Measurements from ENCODE around the gene ATF6.

DNA sequence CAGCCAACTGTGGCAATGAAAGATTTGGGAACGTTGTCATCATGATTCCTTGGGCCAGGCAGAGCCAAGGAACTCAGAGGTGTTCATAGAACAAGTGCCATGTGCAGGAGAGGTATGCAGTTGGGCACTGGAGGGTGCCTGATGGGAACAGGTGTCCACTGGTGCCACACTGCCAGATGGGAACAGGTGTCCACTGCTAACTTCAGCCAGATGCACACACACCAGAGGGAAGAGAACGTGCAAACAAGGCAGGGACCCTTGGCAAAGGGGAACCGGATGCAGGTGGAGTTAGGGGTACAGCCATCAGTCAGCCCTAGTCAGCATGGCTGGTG, 244.0 kb downstream of the ATF6 start:
- TF ChIP-seq, protein P1, sequence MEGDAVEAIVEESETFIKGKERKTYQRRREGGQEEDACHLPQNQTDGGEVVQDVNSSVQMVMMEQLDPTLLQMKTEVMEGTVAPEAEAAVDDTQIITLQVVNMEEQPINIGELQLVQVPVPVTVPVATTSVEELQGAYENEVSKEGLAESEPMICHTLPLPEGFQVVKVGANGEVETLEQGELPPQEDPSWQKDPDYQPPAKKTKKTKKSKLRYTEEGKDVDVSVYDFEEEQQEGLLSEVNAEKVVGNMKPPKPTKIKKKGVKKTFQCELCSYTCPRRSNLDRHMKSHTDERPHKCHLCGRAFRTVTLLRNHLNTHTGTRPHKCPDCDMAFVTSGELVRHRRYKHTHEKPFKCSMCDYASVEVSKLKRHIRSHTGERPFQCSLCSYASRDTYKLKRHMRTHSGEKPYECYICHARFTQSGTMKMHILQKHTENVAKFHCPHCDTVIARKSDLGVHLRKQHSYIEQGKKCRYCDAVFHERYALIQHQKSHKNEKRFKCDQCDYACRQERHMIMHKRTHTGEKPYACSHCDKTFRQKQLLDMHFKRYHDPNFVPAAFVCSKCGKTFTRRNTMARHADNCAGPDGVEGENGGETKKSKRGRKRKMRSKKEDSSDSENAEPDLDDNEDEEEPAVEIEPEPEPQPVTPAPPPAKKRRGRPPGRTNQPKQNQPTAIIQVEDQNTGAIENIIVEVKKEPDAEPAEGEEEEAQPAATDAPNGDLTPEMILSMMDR (conservative IDR thresholded peaks at IDR 0.05; ENCODE audit: low read length), result no peak
- no peak for TF ChIP-seq EZH2phosphoT487 (IDR thresholded peaks at IDR 0.05; ENCODE audit: borderline replicate concordance, low read depth, low read length)
